PC-3 (cell line): Measurements from ENCODE around the gene ZC3H6.

Experiments
- CTCF ChIP-seq: fragments of 300-600 bp; sonication (generic); conservative IDR thresholded peaks from 2 replicates; pipeline ENCODE4 v1.5.1; 2017; ENCODE audit warnings: antibody characterized with exemption, low read depth, mild to moderate bottlenecking, low read length
- EZH2 ChIP-seq: fragments of 300-600 bp; sonication (generic); IDR thresholded peaks from one replicate; pipeline ENCODE4 v1.6.1; 2017; ENCODE audit warnings: antibody characterized with exemption, mild to moderate bottlenecking, low read length; ENCODE audit not compliant: unreplicated experiment

- TF ChIP-seq CTCF (no peak), EZH2 (no peak)
Observed at GRCh38 chr2:112332123-112332696, 56.8 kb downstream of the ZC3H6 start.
